Ramos (cell line): ENCODE results near the gene FOXP1.

Experiments
- in situ Hi-C: fragments of 300-500 bp; cut with MboI; formaldehyde crosslinking; loops from one replicate; pipeline ENCODE4 v1.14.3; 2022; ENCODE audit warnings: low sequenced_read_pairs; ENCODE audit not compliant: unreplicated experiment

FOXP1 gene

DNA sequence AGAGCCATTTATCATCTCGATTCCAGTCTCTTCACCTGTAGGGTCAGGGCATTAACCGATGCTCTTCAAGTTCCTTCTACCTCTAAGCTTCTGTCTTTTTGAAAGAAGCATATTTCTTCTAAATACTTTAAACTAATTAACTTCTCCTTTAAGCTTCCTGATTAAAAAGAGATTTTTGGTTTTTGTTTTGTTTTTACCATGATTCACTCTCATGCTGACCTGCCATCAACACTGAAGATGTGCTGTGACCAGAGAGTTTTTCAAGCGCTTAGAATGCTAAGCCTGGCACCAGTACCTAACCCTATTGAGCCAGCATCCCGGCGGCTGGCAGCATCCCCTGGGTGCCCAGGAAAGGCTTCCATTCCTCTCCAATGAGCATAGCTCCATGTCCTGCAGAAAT lies 89.3 kb downstream of the FOXP1 start:
- in situ Hi-C loops = no loop called here

DNA sequence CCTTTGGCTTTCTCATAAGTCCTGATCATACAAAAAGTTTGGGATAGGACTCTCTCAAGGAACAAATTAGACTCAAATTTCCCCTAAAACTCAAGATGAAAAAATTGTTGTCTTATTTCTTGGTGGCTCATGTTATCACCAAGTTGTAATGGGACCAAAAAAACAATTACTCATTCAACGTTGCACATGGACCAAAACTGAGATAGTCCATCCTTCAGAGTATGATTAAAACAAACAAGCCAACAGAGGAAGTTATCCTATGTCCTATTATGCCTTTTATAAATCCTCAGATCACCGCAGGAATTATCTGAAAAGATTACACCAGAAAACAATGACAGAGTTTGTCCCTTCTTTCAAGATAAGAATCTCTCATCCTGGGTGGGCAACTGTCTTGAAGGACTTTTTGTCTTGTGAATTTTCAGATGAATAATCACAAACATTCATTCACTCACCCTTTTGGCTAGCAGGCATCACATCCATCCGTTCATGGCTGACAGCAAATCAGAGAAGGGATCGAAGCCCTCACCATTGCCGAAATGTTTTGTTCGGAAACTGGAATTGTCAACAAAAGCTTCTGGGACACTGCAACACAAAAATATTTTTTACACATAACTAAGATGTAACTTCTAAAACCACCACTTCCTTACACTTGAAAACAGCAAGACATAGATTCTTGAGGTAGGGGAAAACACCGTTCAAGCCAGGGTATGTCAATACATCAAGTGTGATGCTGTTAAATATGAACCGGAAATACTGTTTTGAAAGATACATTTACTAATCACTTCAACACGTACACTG lies 90.4 kb downstream of the FOXP1 start:
- in situ Hi-C loops = no loop called here

- in situ Hi-C loops = no loop called here
Observed at GRCh38 chr3:71492566-71492965, 91.0 kb downstream of the FOXP1 start.

GRCh38 chr3:71491154-71491752 lies 92.3 kb downstream of the FOXP1 start:
- in situ Hi-C loops = no loop called here

DNA sequence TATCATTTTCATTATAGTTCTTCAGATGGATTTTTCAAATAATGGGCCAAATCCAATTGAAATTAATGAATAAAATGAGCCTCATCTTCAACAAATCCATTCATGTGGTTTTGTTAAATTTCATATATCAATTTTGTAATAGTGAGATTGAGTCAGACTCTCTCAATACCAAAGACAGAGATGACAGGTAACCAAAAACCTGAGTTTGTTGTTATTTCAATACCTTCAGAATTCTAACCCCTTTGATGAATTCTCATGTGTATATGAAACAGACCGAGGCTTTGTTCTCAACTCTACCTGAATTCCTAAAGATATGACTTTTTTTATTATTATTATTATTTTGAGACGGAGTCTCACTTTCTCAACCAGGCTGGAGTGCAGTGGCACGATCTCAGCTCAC lies 92.8 kb downstream of the FOXP1 start:
- in situ Hi-C loops = no loop called here

- in situ Hi-C loops = no loop called here
Observed at GRCh38 chr3:71489315-71489761, 94.2 kb downstream of the FOXP1 start.

DNA sequence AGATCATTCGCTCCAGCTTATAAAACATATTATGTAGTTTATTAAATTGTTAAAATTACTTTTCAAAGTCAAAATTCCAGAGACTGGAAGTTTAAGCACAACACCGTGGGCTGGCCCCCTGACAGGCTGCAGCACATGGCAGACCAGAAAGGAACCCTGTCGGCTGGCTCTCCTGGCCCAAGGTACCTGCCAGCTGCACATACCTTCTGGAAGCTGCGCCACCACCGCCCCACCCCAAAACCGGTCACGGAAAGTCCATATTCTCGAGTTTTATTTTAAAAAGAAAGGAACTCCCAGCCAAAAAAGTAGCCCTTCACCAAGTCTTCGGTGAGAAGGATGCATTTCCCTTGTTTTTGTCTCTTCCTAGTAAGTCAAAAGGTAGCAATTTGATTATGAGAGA lies 94.6 kb downstream of the FOXP1 start:
- in situ Hi-C loops = no loop called here

- in situ Hi-C loops = no loop called here
Observed at GRCh38 chr3:71488391-71488809, 95.1 kb downstream of the FOXP1 start.

DNA sequence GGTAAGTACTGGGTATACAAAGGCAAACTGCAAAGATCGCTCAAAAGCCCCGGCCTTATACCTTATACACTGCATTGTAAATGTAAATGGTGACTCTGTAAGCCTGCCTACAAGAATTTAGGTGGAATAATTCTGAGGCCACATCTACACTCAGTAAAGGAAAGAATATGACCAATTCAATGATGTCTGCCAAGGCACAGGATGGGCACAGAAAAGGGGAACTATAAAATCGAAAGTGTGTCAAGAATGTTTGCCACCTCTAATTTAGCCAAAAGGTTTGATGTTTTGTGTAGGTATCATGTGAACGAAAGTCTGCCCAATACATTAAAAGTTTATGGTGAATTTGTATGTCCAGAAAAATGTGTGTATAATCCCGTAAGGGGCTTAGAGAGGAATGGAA lies 96.1 kb downstream of the FOXP1 start:
- in situ Hi-C loops = no loop called here

DNA sequence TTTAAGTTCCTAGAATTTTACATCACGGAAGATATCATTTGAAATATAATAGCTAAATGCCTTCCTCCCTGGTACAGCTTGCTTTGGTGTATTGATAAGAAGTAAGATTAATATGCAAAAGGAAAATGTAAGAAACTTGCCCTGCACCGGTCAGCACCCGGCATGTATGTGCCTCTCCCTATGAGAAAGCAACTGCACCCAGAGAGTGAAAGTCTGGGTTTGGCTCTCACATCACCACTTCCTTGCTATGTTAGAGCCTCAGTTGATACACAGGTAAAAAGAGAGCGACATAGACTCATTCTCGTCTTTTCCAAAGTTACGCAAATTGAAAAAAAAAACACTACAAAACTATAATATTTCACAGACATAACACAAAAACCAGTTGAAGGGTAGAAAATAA lies 96.7 kb downstream of the FOXP1 start:
- in situ Hi-C loops = no loop called here

DNA sequence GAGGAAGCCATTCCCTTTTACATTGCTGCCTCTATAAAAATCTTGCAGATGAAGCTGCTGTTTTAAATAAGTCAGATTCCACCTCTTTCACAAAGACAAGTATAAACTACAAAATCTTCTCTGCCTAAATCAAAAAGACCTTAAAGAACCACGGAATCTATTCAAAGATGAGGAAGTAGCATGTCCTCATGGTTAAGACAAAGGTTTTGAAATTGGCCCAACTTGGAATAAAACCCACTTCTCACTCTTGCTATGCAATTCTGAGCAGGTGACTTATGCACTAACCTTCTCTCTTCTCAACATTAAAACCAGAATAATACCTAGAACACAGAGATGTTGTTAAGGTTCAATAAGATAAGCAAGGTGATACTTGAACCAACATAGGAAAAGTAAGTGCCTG lies 97.6 kb downstream of the FOXP1 start:
- in situ Hi-C loops = no loop called here

DNA sequence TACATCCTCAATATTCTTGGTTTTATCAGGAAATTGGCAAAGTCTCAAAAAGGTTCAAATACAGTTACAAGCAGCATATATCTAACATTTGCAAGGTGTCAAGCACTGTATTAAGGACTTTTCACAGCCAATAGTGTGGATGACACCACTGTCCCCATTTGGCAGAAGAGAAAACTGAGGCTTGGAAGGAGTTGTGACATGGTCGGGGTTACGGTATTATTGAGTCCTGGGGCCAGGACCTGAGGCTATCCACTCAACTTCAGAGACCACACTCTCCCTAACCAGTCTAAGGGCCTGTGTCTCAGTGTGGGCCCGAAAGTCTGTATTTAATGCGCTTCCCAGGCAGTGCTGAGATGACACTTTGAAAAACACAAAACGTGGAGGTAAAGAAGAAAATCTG lies 99.1 kb downstream of the FOXP1 start:
- in situ Hi-C loops = no loop called here

DNA sequence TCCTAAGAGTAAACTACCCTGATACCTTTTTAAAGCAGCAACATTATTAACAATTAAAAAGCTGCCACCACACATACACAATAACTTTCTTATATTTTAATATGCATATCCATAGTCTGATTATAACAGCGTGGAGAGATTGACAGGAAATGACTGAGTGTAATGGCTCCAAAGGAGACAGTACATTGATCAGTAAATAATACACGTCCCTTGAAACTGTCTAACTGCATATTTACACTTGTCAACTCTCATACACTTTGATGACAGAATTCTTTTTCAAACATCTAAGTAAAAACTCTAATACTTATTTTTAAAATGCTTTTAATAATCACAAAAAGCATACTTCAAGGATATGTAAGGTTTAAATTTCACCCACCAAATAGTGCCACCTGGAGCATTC lies 99.5 kb downstream of the FOXP1 start:
- in situ Hi-C loops = no loop called here

DNA sequence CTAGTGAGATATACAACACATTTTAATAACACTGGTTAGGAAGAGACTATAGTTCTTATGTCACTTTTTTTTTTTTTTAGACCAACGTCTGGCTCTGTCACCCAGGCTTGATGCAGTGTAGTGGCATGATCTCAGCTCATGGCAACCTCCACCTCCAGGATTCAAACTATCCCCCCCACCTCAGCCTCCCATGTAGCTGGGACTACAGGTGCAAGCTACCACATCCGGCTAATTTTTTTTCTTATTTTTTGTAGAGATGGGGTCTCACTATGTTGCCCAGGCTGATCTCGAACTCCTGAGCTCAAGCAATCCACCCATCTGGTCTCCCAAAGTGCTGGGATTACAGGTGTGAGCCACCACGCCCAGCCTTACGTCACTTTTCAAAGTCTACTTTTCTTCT lies 100.8 kb downstream of the FOXP1 start:
- in situ Hi-C loops = no loop called here

- in situ Hi-C loops = no loop called here
Observed at GRCh38 chr3:71478568-71478967, 105.0 kb downstream of the FOXP1 start.

DNA sequence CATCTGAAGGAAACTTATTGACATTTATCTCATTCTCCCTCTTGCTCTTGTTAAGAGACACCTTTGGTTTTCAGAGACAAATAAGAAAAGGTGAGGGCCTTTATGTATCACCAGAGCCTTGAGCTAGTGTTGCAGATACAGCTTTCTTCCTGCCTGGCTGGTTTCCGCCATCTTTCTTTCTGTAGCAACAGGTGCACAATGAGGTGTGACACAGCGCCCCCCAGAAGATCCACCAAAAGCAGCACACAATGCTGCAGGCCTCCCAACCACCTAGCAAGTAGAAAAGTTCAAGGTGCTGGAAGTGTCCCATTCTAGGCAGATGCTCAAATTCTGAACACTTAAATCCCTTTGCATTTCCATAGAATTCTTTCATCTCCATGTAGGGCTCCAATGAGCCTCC lies 106.6 kb downstream of the FOXP1 start:
- in situ Hi-C loops = no loop called here

- in situ Hi-C loops = no loop called here
Observed at GRCh38 chr3:71469138-71469435, 114.4 kb downstream of the FOXP1 start.

DNA sequence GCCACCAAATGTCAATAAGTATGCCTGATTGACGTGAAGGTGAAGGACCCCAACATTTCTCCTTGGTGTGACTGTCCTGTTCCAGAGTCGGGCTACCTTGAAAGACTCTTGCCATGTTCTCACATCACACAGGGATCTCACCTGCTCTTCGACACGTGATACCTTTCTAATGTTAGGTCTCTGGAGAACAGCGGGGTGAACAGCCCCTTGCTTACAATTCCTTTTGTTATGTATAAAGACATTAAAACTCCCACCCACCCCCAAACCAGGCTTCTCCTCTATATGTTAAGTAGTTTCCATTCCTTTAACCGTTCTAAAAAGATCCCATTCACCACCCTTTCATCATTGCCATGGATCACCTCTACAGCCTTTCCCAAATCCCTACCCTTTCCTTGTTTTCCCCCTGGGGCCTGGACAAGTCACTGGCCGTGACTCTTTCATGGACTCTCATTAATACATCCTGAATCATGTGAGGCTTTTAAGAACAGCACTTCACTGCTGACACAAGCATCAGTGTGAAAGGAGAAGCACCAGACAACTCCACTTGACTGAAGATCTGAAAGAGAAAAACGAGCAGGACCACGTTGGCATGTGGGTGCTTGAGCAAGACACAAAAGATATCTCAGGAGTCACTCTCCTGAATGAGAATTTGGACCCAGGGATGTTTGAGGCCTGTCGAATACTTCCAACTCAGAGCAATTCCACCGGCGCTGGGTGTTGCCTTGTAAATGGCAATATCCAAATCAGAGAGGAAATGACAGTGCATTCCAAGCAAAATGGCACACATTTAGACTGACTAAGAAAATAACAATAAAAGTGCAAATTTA lies 115.0 kb downstream of the FOXP1 start:
- in situ Hi-C loops = no loop called here

DNA sequence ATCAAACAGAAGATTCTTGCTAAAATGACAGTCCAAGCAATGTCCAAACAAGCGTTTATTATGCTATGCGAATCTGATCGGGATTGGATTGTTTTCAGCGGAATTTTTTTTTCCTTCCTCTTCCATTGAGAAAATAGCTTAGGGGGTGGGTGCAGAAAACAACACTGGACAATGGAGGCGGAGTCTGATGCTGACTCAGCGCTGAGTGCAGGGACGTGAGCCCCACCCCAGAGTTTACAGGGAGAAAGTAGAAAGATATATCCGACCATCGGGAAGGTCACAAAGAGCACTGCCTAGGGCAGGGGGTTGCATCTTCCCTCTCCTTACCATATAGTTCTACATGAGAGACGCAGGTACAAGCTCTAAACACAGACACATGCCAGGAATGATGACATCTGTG lies 117.0 kb downstream of the FOXP1 start:
- in situ Hi-C loops = no loop called here

- in situ Hi-C loops = no loop called here
Observed at GRCh38 chr3:71465371-71466036, 118.0 kb downstream of the FOXP1 start.

DNA sequence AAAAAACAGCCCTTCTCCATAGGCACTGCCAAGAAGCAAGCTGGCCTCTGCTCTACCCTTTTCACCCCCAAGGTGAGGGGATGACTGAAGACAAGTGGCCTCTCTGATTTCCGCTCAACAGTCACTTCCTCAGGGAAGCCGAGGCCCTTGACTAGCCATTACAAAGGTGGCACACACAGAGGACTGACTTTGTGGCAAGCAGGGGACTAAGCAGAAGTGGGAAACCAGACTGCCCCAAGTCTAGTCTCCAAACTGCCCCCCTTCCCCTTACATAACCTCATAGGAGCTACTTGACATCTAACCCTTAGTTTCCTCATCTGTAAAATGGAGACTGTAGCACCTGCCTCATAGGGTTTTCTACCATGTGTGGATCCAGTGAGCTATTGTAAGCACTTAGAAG lies 118.9 kb downstream of the FOXP1 start:
- in situ Hi-C loops = no loop called here
